Liver (tissue), 9 donors: ENCODE measurements around the gene EML6. TPM values are rescaled to one million over a fixed set of nuclear protein-coding genes. Genes with fewer than 3 reads are reported as not detected.

ENCODE experiments used
- DNase-seq: peaks from one replicate; pipeline ENCODE4 v3.0.0-alpha.2; 2017; ENCODE audit warnings: low spot score
- H3K27ac ChIP-seq, 2 donors: one replicate each; pipeline ENCODE4 v1.7.0; 2013; ENCODE audit warnings: inconsistent platforms in 2 of 2, low read length in 2 of 2, control low read depth in 1 of 2, low read depth in 1 of 2, mild to moderate bottlenecking in 1 of 2
- H3K27me3 ChIP-seq, 4 donors: one replicate each; pipeline versions ENCODE4 v1.6.1 to v1.7.0; 2013; ENCODE audit warnings: low read length in 3 of 4, inconsistent platforms in 1 of 4, mild to moderate bottlenecking in 1 of 4, moderate library complexity in 1 of 4; ENCODE audit not compliant: control insufficient read depth in 4 of 4, insufficient read depth in 4 of 4
- H3K36me3 ChIP-seq, 4 donors: one replicate each; pipeline versions ENCODE4 v1.6.1 to v1.7.0; 2013; ENCODE audit warnings: low read length in 3 of 4, mild to moderate bottlenecking in 3 of 4, low read depth in 1 of 4, moderate library complexity in 1 of 4; ENCODE audit not compliant: control insufficient read depth in 4 of 4, insufficient read depth in 3 of 4
- H3K4me1 ChIP-seq, 4 donors: one replicate each; pipeline versions ENCODE4 v1.6.1 to v1.7.0; 2013; ENCODE audit warnings: low read length in 3 of 4, mild to moderate bottlenecking in 3 of 4, moderate library complexity in 1 of 4; ENCODE audit not compliant: control insufficient read depth in 4 of 4, insufficient read depth in 4 of 4
- H3K4me3 ChIP-seq, 3 donors: one replicate each; pipeline versions ENCODE4 v1.6.1 to v1.7.0; 2013; ENCODE audit warnings: low read length in 3 of 3, control low read depth in 1 of 3, low read depth in 1 of 3, mild to moderate bottlenecking in 1 of 3
- H3K9ac ChIP-seq, 2 donors: one replicate each; pipeline ENCODE4 v1.7.0; 2013; ENCODE audit warnings: low read length in 2 of 2, mild to moderate bottlenecking in 2 of 2, moderate library complexity in 2 of 2, control low read depth in 1 of 2, low read depth in 1 of 2
- H3K9me3 ChIP-seq, 4 donors: one replicate each; pipeline versions ENCODE4 v1.6.1 to v1.7.0; 2013; ENCODE audit warnings: low read length in 3 of 4; ENCODE audit not compliant: control insufficient read depth in 4 of 4
- FOXA2 ChIP-seq: IDR thresholded peaks from 2 replicates; pipeline ENCODE4 v1.6.1; 2016; ENCODE audit warnings: antibody characterized with exemption
- GABPA ChIP-seq, 2 donors: IDR thresholded peaks in 1 of 2; conservative IDR thresholded peaks in 1 of 2; 2 replicates each; pipeline ENCODE4 v1.6.1; 2016; ENCODE audit warnings: antibody characterized with exemption in 2 of 2, mild to moderate bottlenecking in 1 of 2, moderate library complexity in 1 of 2
- HNF4A ChIP-seq, 2 donors: conservative IDR thresholded peaks; 2 replicates each; pipeline ENCODE4 v1.6.1; 2016; ENCODE audit warnings: antibody characterized with exemption in 2 of 2, mild to moderate bottlenecking in 2 of 2
- HNF4G ChIP-seq: IDR thresholded peaks from 2 replicates; pipeline ENCODE4 v1.6.1; 2016; ENCODE audit warnings: antibody characterized with exemption
- JUND ChIP-seq, 2 donors: IDR thresholded peaks; 2 replicates each; pipeline ENCODE4 v1.6.1; 2016; ENCODE audit warnings: antibody characterized with exemption in 2 of 2
- NR2F2 ChIP-seq: IDR thresholded peaks from 2 replicates; pipeline ENCODE4 v1.6.1; 2016; ENCODE audit warnings: antibody characterized with exemption
- RAD21 ChIP-seq, 2 donors: IDR thresholded peaks; 2 replicates each; pipeline ENCODE4 v1.6.1; 2016; ENCODE audit warnings: antibody characterized with exemption in 2 of 2, mild to moderate bottlenecking in 2 of 2
- RXRA ChIP-seq, 2 donors: IDR thresholded peaks; 2 replicates each; pipeline ENCODE4 v1.6.1; 2017 to 2018; ENCODE audit warnings: antibody characterized with exemption in 2 of 2, mild to moderate bottlenecking in 1 of 2
- SP1 ChIP-seq: IDR thresholded peaks from 2 replicates; pipeline ENCODE4 v1.6.1; 2018; ENCODE audit warnings: antibody characterized with exemption, mild to moderate bottlenecking
- TAF1 ChIP-seq: conservative IDR thresholded peaks from 2 replicates; pipeline ENCODE4 v1.6.1; 2016; ENCODE audit warnings: antibody characterized with exemption, mild to moderate bottlenecking
- YY1 ChIP-seq: IDR thresholded peaks from 2 replicates; pipeline ENCODE4 v1.6.1; 2016; ENCODE audit warnings: antibody characterized with exemption, mild to moderate bottlenecking
- ZBTB33 ChIP-seq: IDR thresholded peaks from 2 replicates; pipeline ENCODE4 v1.6.1; 2016; ENCODE audit warnings: antibody characterized with exemption
- WGBS: extraction: QIAGEN DNeasy Blood & Tissue Kit; methylation state at CpG from one replicate; pipeline ENCODE4 v1.1.7; 2013; 5-methylcytosine and 5-hydroxymethylcytosine counted together
- polyA plus RNA-seq, 2 donors: library from polyadenylated mRNA; stranded (reverse) in 1 of 2; unstranded in 1 of 2; fragments of 200-250 nt in 1 of 2; fragments of >200 nt in 1 of 2; fragmentation: Nextera tagmentation in 1 of 2; extraction: Ambion mirVana in 1 of 2; gene quantifications; one replicate each; pipeline versions ENCODE4 v1.2.1 to v1.2.3, GENCODE V29; 2013 to 2015
- total RNA-seq, 2 donors: library from RNA; depleted of rRNA; stranded (reverse); fragments of >200 nt; gene quantifications; one replicate each; pipeline ENCODE4 v1.2.3, GENCODE V29; 2014
- TF ChIP-seq, protein P1 (sequence below): IDR thresholded peaks from 2 replicates; pipeline ENCODE4 v1.6.1; 2016; ENCODE audit warnings: antibody characterized with exemption, mild to moderate bottlenecking
- TF ChIP-seq, protein P2 (sequence below): IDR thresholded peaks from 2 replicates; pipeline ENCODE4 v1.6.1; 2016; ENCODE audit warnings: antibody characterized with exemption
- TF ChIP-seq, protein P3 (sequence below): fragments of 150-350 bp; IDR thresholded peaks from 2 replicates; pipeline ENCODE4 v1.5.1; 2017; ENCODE audit warnings: improper control_type of control experiment, low read depth, low read length; ENCODE audit not compliant: missing input control
- TF ChIP-seq, protein P4 (sequence below): IDR thresholded peaks from 2 replicates; pipeline ENCODE4 v1.6.1; 2016; ENCODE audit warnings: antibody characterized with exemption
- donor health status: healthy.
- donor health status: healthy.
- donor health status: healthy.
- donor health status: healthy.
- donor health status: healthy.

The EML6 gene
- total and polyA plus RNA-seq, 4 donors, result 0.33 to 3.0 (median 1.4) TPM

GRCh38 chr2:54676656-54677055, 46.8 kb upstream of the EML6 start:
- no peaks in the 10 kb centered on the region for H3K36me3 ChIP-seq
- DNase-seq, result no peak
- H3K9ac ChIP-seq, result no peak overlapping the region
- 84% methylated on average over 2 of the region's 2 CpGs for WGBS
- H3K27me3 ChIP-seq, result no peaks in the 10 kb centered on the region
- H3K4me1 ChIP-seq, result peaks cover 0 to 14% (median 9%) of the 10 kb centered on the region in 4 donors
- no peak overlapping the region for H3K4me3 ChIP-seq
- no peak overlapping the region for H3K27ac ChIP-seq
- TF ChIP-seq HNF4G (no peak), JUND (IDR thresholded peaks at IDR 0.05) (no peak), ZBTB33 (no peak), SP1 (no peak), FOXA2 (no peak), RXRA (IDR thresholded peaks at IDR 0.05) (no peak), HNF4A (conservative IDR thresholded peaks at IDR 0.05) (no peak), TAF1 (no peak), RAD21 (IDR thresholded peaks at IDR 0.05) (no peak), GABPA (IDR thresholded peaks at IDR 0.05 in 1 of 2, conservative IDR thresholded peaks at IDR 0.05 in 1 of 2) (no peak), YY1 (no peak)
- TF ChIP-seq, protein P1, sequence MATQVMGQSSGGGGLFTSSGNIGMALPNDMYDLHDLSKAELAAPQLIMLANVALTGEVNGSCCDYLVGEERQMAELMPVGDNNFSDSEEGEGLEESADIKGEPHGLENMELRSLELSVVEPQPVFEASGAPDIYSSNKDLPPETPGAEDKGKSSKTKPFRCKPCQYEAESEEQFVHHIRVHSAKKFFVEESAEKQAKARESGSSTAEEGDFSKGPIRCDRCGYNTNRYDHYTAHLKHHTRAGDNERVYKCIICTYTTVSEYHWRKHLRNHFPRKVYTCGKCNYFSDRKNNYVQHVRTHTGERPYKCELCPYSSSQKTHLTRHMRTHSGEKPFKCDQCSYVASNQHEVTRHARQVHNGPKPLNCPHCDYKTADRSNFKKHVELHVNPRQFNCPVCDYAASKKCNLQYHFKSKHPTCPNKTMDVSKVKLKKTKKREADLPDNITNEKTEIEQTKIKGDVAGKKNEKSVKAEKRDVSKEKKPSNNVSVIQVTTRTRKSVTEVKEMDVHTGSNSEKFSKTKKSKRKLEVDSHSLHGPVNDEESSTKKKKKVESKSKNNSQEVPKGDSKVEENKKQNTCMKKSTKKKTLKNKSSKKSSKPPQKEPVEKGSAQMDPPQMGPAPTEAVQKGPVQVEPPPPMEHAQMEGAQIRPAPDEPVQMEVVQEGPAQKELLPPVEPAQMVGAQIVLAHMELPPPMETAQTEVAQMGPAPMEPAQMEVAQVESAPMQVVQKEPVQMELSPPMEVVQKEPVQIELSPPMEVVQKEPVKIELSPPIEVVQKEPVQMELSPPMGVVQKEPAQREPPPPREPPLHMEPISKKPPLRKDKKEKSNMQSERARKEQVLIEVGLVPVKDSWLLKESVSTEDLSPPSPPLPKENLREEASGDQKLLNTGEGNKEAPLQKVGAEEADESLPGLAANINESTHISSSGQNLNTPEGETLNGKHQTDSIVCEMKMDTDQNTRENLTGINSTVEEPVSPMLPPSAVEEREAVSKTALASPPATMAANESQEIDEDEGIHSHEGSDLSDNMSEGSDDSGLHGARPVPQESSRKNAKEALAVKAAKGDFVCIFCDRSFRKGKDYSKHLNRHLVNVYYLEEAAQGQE, result no peak
- TF ChIP-seq, protein P2, sequence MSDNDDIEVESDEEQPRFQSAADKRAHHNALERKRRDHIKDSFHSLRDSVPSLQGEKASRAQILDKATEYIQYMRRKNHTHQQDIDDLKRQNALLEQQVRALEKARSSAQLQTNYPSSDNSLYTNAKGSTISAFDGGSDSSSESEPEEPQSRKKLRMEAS, result no peak
- TF ChIP-seq, protein P3, sequence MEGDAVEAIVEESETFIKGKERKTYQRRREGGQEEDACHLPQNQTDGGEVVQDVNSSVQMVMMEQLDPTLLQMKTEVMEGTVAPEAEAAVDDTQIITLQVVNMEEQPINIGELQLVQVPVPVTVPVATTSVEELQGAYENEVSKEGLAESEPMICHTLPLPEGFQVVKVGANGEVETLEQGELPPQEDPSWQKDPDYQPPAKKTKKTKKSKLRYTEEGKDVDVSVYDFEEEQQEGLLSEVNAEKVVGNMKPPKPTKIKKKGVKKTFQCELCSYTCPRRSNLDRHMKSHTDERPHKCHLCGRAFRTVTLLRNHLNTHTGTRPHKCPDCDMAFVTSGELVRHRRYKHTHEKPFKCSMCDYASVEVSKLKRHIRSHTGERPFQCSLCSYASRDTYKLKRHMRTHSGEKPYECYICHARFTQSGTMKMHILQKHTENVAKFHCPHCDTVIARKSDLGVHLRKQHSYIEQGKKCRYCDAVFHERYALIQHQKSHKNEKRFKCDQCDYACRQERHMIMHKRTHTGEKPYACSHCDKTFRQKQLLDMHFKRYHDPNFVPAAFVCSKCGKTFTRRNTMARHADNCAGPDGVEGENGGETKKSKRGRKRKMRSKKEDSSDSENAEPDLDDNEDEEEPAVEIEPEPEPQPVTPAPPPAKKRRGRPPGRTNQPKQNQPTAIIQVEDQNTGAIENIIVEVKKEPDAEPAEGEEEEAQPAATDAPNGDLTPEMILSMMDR, result no peak
- H3K9me3 ChIP-seq, result no peaks in the 10 kb centered on the region

- no peaks in the 10 kb centered on the region for H3K27me3 ChIP-seq
- peaks cover 0 to 14% (median 9%) of the 10 kb centered on the region in 4 donors for H3K4me1 ChIP-seq
- no peaks in the 10 kb centered on the region for H3K9me3 ChIP-seq
- TF ChIP-seq RAD21 (IDR thresholded peaks at IDR 0.05) (no peak), NR2F2 (no peak), JUND (IDR thresholded peaks at IDR 0.05) (no peak), SP1 (no peak), FOXA2 (no peak)
- TF ChIP-seq, protein P4, sequence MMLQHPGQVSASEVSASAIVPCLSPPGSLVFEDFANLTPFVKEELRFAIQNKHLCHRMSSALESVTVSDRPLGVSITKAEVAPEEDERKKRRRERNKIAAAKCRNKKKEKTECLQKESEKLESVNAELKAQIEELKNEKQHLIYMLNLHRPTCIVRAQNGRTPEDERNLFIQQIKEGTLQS, result no peak
- TF ChIP-seq, protein P3, result no peak
- no peak for DNase-seq
- no peaks in the 10 kb centered on the region for H3K36me3 ChIP-seq
- no peak overlapping the region for H3K27ac ChIP-seq
- H3K4me3 ChIP-seq, result no peak overlapping the region
- no peak overlapping the region for H3K9ac ChIP-seq
- 94% methylated on average over 6 of the region's 6 CpGs for WGBS
Observed at GRCh38 chr2:54677476-54678265, 45.8 kb upstream of the EML6 start.
